CD4-positive, alpha-beta T cell treated with Interleukin-4 for 4 hours (primary cell): ENCODE data around the gene SYNGR4.
"Not testable (repeated sequence)": the region's sequence is repeated elsewhere in the genome, so short reads cannot be mapped to it uniquely, and the experiment has no call there.

ENCODE experiments used
- DNase-seq: peaks from one replicate; pipeline ENCODE4 v3.0.0-alpha.2; 2020

Gene SYNGR4

DNA sequence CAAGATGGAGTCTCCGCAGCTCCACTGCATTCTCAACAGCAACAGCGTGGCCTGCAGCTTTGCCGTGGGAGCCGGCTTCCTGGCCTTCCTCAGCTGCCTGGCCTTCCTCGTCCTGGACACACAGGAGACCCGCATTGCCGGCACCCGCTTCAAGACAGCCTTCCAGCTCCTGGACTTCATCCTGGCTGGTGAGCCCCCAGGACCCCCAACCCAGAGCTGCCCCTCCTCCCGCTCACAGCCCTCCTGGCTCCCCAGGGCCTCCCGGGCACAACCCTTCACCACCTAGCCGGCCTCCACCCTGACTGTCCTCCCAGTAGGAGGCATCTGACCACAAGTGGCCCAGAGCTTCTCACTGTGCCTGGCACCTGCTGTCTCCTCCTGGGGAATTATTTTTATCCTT is 9.4 kb downstream of the SYNGR4 start:
- no peak for DNase-seq

DNA sequence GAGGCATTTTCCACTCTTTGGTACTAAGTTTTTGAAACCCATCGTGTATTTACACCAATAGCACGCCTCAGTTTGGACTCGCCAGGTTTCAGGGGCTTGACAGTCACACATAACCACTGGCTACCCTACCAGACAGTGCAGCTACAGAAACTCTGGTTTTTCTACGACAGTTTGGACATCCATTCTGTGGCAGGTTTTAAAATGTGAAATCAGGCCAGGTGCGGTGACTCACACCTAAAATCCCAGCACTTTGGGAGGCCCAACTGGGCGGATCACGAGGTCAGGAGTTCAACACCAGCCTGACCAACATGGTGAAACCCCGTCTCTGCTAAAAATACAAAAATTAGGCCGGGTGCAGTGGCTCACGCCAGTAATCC is 14.0 kb downstream of the SYNGR4 start:
- DNase-seq: no peak

DNA sequence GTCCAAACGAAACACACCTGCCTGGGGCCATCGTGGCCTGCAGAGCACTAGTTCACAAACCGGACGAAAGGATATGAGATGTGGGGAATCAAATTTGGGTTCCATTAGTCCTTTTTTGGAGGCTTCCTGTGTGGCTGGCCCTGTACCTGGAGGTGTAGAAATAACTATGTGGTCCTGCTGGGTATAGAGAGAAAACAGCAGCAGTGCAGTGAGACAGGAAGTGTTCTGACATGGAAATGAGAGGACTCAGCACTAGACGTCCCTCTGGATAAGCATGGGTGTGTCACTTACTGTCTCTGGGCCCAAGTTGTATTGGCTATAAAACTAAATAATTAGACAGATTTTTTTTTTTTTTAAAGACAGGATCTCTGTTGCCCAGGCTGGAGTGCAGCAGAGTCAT is 14.9 kb downstream of the SYNGR4 start:
- DNase-seq: no peak

DNA sequence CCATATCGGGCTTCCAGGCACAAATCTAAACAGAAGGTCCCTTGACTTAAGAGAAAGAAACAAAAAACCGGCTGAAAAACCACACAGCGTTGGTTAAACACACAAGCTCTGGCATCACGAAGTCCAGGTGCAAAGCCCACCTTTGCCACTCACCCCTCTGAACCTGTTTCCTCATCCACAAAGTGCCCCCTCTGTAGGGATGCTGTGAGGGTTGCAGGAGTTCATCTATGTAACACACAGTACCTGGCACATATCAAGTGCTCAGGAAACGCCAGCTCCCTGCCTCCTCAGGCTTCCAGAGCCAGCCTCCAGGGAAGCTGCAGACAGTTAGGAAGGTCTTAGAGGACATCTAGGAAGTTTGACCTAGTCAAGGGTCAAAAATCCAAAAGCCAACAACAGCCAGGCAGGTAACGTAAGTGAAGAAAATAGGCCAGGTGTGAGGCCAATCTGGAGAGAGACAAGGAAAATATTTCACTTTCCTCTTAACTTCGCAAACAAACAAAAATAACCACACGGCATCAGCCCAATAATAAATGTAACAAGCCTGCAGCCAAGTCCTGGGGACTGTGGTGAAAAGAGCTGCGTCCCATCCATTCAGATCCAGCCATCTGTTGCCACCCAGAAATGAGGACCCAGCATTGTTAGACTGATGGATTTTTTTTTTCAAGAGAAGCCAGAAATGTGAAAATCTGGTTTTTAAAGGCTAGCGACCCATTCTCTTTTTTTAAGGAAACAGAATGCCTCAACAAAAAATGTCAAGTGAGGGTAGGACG is 17.2 kb downstream of the SYNGR4 start:
- no peak for DNase-seq

DNA sequence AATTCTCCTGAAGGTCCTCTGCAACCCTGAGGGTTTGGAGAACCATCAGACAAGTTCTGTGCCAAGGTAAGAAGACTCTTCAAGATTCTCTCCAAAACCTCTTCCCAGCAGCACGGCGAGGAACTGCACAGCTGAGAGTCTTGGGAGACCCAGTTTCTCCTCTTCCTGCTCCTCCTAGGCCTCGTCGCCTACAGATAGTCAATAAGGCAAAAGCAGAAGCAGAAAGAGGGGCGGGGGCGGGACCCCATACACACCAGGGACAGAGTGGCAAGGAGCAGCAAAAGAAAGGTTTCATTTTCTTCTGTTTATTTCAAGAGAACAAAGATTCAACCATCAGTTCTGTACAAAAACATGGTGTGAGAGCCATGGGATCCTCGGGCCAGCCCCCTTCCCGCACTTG is 18.1 kb downstream of the SYNGR4 start:
- no peak for DNase-seq

DNA sequence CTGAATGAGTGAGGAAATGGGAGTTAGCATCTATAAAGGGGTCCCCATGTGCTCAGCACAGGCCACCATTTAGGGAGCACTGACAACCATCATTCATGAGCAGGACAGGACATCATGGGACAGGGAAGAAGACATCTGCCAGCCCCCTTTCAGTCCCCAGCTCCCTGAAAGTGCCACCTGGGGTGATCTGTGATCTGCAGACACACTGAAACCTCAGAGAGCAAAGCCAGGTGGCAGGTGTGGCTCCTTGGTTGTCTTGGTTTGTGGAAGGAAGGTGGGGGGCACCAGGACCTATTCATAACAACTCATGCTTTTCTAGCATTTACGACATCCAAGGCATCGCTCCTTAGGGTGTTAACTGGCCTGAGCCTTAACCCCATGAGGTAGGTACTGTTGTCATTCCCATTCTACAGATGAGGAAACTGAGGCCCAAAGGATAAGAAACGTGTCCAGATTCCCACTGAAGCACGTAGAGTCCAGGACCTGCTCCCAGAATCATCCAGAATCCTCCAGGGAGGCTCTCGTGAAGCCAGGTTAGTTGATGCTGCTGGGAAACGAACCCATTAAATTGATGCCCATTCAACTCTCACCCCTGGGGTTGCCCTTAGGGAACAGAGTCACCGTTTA is 21.4 kb downstream of the SYNGR4 start:
- DNase-seq: no peak

DNA sequence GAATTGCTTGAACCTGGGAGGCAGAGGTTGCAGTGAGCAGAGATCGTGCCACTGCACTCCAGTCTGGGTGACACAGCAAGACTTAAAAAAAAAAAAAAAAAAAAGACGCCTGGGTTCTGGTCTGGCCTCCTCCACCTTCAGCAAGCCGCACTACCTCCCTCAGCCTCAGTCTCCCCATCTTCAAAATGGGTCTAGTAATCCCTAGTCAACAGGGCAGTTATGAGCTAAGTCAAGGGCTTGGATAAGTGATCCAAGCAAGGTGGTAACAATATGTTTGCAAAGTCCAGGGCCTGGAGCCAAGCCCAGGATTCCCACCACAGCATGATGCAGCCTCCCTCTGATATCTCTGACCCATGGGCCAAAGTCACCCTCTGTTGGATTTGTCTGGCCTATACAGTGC is 22.8 kb downstream of the SYNGR4 start:
- no peak for DNase-seq

DNA sequence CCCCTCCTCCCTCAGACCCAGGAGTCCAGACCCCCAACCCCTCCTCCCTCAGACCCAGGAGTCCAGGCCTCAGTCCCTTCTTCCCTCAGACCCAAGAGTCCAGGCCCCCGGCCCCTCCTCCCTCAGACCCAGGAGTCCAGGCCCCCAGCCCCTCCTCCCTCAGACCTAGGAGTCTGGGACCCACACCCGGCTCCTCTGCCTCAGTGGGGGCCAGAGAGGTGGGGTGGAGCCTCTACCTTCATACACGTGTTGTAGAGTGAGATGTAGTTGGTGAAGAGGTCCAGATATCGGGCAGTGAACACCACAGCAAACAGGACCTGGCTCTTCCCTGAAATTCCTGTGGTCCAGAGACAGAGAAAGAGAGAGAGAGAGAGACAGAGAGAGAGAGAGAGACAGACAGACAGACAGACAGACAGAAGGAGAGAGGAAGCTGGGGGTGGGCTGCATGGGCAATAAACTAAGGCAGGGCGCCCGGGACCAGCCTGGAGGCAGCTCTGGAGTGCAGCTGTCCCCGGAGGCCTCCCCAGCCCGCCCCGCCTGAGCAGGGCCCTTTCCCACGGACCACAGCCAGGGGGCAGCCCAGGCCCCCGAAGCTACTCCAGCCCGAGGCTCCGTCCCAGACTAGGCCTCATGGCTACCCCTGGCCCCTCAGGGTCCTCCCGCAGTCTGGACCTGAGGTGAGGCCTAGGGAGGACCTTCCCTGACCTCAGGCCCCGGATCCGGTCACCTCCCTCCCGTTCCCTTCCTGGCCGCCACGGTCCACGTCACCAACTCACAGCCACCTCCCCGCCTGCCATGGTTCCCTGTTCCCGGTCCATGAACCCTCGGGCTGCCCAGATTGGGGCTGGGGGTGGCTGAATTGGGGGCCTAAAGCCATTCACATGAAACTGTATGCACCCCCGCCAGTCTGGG is 26.3 kb downstream of the SYNGR4 start:
- peak; percentile 45 for DNase-seq

DNA sequence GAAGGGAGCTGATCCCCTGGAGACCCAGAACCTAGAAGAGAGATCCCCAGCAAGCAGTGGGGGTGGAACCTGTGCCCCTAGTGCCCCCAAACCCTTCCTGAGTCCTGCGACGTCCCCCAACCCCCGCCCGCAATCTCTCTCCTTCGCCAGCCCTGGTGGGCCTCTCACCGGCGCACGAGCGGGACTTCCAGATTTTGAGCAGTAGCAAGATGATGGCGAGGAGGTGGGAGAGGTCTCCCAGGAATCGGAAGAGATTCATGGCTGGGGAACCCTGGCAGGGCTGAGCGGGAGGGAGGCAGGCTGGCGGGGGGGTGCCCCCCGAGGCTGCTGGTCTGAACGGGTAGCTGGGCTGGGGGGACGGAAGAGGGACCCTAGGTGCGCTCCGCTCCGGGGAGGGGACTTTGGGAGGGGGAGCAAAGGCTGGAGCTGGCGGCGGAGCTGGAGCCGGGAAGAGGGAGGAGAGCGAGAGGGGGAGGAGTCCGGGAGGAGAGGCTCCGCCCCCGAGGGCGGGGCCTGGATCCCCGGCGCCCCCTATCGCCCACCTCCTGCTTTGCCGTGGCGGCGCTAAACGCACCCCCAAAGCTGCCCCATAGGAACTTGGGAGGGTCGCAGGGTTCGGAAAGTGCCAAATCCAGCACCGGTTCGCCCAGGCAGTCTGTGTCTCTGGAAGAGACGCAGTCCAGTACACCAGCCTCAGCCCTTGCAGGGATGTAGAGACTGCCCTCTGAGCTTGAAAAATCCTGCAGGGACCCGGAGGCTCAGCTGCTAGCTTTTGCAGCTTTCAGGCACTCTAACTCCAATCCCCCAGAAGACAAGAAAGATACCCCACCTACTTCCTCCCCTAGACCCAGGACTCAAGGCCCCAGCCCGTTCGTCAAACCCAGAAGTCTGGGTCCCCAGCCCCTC is 27.2 kb downstream of the SYNGR4 start, which contains the start of gene KDELR1:
KDELR1 (minus strand) TSS at position 452 of the 906 bp plus-strand sequence; CDS start at position 259, 193 bp downstream.
- DNase-seq: peak; percentile 52

DNA sequence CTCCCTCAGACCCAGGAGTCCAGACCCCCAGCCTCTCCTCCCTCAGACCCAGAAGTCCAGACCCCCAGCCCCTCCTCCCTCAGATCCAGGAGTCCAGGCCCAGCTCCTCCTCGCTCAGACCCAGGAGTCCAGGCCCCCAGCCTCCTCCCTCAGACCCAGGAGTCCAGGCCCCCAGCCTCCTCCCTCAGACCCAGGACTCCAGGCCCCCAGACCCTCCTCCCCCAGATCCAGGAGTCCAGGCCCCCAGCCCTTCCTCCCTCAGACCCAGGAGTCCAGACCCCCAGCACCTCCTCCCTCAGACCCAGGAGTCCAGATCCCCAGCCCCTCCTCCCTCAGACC is 27.8 kb downstream of the SYNGR4 start:
- not testable (repeated sequence) for DNase-seq

DNA sequence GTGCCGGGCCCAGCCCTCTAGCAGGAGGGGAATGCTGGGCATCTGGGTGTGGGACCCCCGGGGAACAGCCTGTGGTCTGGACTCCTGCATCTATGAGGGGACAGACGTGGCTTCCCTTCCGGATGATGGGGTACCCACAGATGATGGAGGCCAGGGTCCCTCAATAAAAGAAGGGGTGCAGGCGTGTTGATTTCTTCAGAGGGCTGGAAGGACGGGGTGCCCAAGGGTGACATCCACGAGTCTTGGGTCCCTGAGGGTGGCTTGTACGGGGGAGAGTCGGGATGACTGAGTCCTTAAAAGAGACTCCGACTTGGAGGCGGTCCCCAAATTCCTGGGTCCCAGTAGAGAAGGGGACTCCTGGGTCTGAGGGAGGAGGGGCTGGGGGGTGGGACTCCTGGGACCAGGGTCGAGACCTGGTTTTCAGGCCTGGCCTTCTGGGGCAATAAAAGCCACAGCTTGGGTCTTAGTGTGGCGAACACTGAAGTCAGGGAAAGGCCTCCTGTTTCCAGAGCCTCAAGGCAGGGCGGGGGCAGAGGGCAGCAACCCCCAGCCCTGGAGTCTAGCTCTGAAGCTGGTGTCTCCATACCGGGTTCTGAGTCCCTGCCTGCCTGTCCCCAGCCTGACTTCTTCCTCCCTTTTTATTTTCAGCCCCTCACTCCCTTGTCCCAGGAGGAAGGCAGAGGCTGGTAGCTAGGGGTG is 28.8 kb downstream of the SYNGR4 start:
- DNase-seq: no peak

DNA sequence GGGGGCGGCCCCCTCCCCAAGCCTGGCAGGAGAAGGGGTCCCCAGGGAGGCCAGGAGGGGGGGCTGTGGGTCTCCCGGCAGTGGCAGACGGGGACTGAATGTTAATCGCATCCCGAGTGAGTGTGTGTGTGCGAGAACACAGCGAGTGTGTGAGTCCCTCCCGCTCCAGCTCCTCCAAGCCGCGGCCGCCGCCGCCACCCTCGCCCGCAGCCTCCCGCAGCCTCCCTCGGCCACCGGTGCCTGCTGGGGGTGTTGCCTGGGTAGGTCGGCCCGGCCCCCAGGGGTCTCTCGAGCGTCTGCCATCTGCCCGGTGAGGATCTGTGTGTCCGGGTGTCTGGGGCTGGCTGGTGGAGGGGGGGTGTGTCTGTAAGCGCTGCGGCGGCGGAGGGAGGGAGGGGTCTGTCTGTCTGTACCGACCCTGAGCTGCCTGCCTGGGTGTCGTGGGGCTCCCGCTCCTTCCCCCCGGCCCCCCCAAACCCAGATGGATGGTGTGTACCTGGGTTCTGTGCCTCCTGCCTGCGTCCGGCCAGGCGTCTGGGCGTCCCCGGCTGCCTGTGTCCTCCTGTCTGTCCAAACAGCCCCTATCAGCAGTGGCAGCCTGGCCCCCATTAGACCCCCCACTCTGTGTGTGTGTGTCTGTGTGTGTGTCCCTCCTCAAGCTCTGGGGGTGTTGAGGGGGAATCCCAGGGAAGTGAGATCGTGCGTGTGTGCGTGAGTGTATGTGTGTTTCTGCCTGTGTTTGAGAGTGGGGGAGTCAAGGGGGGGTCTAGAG is 29.6 kb downstream of the SYNGR4 start, which contains the start of gene GRIN2D:
GRIN2D (plus strand) TSS at position 110 of the 772 bp plus-strand sequence. CDS start 4,725 bp downstream, outside the sequence.
- DNase-seq: no peak

DNA sequence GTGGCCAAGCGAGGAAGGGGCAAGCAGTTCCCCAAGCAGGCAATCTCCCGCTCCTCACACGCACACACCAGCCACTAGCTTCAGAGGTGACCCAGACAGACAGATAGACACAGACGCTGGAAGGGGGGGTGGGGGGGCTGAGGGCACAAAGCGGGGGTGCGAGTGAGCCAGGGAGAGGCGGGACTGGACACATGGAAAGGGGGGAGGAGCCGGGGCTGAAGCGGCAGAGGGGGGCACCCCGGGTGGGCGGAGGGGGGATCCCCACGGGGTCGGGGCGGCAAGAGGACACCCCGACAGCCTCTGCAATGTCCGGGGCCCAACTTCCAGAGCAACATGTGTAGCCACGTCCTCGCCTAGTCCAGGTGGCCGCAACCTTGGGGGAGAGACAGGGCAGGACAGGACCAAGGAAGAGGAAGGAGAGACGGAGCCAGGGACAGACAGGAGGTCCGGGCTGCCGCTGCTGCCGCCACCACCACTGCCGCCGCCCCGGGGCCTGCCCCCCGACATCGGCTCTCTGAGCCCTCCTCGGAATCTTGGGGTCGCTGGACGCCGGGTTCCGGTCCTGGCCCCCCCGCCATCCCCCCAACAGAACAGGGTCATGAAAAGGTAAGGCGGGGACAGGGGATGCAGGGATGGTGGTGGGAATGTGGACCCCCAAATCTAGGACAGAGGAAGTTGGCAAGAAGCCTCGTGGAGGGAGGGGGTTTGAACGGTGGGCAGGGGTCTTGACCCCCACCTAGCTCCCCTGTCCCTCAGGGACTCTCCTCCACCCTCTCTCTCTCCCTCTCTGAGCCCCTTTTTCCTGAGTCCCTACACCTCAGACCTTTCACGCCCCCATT is 30.4 kb downstream of the SYNGR4 start:
- no peak for DNase-seq

DNA sequence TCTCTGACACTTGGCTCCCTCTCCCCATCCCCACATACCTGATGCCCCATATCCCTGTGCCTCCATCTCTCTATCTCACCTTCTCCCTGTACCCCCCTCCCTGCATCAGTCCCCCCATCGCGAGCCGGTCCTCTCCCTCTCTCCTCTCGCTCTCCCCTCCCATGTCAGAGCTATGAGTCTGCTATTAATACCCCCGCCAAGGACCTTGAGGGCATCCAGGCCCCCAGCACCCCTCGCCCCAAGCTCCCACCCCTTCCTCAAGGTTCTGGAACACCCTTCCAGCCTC is 30.9 kb downstream of the SYNGR4 start:
- no peak for DNase-seq

DNA sequence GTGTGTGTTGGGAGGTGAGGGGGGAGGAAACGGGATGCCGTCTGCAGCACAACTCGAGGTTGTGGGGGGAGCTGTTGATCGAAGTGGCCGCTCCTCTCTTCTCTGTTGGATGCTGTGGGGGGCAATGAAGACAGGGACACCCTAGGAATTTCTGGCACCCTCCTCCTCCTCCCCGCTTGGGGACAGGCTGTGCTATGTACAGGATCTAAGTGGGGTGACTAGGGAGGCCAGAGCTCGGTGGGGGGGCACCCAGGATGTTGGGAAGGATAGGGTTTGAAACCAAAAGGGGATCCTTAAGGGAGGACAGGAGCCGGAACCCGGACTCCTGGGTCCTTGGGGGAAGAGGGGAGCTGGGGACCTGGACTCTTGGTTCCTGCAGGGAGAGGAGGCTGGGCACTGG is 31.3 kb downstream of the SYNGR4 start:
- no peak for DNase-seq

DNA sequence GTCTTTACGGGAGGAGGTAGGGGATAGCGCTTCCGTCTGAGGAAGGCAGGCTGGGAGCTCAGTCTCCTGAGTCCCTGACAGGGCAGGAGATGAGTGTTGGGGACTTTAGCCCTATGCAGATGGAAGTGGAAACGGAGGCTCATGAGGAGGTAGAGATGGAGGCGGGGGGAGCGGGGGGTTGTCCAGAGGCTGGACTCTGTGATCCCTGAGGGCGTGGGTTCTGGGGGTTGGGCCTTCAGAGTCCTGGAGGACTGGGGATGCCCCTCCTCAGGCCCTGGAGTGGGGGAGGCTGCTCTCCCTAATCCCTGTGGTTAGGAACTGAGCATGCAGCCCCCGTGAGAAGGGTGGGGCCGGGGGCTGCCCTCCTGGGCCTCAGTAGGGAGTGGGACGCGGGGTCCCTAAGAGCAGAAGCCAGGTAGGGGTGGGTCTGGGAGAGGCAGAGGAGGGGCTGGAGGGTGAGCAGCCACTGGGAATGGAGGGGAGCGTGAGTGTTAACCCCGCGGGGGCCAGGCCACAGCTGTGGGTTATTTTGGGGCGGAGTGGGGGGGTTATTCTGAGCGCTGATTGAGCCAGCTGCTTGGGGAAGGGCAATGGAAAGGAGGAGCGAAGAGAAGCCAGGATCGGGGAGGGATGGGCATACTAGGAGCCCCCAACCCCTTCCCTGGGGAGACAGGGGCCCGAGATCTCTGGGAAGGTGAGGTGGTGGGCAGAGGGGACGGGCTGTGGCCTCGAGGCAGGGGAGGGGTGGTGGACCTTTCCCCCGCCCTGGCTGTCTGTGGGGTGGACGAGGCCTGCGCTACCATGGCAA is 32.1 kb downstream of the SYNGR4 start:
- no peak for DNase-seq

DNA sequence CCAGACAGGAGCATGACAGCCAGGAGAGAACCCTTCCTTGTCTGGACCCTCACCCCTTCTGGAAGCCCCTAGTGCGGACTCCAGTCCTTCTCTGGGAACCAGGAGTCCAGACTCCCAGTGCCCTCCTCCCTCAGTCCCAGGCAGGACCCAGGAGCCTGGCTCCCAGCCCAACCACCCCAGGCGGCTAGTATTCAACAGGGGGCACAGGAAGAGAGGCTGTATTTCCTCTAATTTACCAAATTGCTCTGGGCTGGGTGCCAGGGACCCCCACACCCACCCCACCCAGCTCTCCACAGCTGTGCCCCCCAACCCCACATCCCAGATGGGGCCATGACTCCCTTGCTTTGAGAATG is 32.6 kb downstream of the SYNGR4 start:
- no peak for DNase-seq

DNA sequence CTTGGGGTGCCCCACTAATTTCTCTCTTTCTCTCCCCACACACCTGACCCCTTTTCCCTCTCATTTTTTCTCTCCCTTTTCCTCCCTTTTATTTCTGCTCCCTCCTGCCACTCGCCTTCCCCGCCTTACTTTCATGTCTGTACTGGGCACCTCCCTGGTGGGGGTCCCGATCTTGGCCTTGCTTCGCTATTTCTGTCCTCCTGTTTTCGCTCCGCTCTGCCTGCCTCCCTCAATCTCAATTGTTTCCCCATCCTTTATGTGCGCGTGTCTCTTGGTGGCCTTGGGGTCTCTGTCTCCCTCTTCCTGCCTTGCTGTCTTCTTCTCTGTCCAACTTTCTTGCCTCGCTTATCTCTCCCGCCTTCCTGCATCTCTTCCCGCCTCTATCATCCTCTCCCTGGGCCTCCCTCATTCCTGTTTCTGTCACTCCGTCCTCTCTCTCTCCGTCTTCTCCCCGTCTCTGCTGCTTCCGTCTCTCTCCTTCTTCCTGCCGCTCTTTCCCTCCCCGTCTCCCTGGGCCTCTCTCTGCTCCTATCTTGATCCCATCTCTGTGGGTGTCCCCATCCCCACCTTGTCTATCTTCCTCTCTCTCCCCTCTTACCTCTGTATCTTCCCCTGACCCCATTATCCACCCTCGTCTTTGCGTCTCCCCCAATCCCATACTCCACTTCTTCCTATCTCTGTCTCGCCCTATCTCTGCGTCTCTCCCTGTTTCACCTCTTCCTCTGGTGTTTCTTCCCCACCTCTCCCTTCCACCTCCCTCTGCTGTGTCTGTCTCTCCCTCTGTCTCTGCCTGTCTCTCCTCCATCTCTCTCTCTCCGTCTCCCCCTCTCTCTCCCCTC is 33.3 kb downstream of the SYNGR4 start:
- DNase-seq: no peak

DNA sequence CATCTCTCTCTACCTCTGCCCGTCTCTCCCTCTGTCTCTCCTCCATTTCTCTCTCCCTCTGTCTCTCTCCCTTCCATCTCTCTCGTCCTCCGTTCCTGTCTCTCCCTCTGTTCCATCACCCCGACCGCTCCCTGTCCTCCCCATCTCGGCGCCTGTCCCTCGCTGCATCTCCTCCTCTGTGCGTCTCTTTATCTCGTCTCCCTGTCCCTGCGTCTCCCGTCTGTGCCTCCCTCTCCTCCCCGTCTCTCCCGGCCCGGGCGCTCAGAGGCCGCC is 33.9 kb downstream of the SYNGR4 start:
- no peak for DNase-seq
